Stimulated activated naive CD8-positive, alpha-beta T cell treated with anti-CD3 and anti-CD28 coated beads, Interleukin-15, Interleukin-2, amounts not matched to agents 100 U/mL and 50 U/mL, for 24 hours (primary cell): Measurements from ENCODE around the gene PDGFB.
"Not testable (repeated sequence)": the region's sequence is repeated elsewhere in the genome, so short reads cannot be mapped to it uniquely, and the experiment has no call there.

Source experiments
- ATAC-seq: fragments of 150-1000 bp; cut with Tn5 transposase; one replicate; pipeline ENCODE4 v1.10.0; 2021
- DNase-seq: peaks from one replicate; pipeline ENCODE4 v3.0.0; 2021

Gene PDGFB

DNA sequence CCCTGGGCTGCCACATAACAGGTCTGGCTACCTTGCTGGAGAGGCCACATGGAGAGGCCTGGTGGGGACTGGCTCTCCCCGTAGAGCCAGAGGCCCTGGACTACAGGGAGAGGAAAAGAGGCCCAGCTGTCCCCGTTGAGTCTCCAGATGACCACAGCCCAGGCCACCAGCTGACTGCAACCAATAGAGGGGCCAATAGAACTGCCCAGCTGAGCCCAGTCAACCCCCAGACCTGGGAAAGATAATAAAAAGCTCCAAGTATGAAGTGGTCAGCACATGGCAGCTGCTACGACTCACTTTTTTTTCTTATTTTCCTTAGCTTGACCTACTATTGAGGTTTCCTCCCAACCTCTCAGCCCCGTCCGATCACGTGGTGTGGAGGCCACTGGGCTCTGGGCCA is 18.4 kb downstream of the PDGFB start:
- ATAC-seq: no peak
- DNase-seq: no peak

DNA sequence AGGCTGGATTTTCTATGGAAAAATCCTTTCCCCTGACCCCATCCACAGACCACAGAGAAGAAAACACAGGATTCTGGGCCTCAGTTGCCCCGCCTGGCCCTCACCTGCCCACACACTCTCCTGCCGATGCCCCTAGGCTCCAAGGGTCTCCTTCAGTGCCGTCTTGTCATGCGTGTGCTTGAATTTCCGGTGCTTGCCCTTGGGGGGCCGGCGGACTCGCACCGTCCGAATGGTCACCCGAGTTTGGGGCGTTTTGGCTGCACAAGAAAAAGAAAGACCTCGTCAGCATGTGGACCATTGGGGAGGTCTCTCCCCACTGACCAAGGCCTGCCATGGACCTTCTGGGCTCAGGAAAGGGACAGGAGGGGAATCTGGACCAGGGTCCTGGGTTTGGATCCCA is 19.2 kb downstream of the PDGFB start:
- DNase-seq (no peak), ATAC-seq (no peak)

DNA sequence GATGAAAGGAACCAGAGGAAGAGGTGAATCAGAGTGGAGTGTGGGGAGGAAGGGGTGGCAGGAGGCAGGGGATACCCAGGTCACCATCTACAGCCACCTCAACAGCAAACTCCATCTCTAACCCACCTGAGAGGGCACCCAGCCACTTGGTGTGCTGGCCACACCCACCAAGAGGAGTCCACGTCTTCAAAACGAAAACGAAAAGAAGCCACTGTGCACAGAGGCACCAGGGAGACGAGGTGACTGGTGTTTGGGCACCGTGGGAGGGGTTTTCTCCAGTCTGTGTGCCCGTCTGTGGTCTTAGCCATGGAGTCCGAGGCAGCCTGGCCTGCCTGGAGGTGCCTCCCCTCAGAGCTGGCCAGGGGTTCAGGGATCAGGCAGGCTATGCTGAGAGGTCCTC is 20.2 kb downstream of the PDGFB start:
- ATAC-seq: no peak
- no peak for DNase-seq

DNA sequence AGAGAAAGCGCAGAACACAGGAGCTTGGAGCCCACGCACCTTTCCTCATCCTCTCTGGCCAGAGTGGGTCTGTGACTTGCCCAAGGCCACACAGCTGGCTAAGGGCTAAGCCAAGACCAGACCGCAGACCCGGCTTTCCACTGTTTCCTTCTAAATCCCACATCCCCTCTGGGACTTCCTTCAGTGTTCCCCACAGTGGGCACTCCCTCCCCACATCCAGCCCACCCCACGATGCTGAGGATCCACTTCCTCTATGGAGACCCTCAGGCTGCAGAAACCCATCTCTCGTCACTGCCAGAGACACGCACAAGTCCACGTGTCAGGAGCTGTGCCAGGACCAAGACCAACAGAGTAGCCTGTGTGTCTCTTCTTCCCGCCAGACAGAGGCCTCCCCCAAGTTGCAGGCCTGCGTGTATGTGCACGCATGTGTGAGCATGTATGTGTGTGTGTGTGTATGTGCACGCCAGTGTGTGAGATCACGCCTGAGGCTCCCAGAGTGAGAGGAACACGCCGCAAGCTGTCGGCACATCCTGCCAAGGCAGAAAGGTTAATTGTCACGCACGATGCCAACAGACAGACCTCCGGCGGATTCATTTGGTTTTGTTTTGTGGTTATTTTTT is 21.6 kb downstream of the PDGFB start:
- ATAC-seq (no peak), DNase-seq (no peak)

DNA sequence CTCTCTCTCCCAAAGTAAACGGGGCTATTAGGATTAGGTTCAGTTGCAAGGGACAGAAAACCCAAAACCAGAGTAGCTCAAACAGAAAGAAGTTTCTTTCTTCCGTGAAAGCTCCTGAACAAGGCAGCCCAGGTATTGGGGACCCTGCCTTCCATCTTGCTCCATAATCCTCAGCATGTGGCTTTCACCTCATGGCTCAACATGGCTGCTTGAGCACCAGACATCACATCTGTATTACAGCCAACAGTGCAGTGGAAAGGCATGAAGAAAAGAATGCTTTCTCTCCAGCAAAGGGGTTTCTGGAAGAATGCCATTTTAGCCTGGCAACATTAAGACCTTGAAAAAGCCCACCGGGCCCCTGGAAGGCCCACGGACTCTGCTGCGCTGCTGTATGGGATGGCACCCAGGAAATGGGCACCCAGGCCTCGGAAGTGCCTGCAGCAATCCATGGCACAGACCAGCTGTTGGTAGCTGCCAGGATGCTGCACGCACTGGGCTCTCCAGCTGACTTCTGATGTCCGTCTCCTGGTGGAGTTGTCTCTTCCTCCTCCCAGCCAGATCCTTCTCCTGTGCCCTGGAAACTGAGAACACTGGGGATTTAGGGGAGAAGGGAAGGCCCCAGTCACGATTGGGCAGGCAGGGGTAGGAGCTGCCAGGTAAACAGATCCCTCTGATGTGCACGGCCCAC is 22.6 kb downstream of the PDGFB start:
- DNase-seq: no peak
- no peak for ATAC-seq

DNA sequence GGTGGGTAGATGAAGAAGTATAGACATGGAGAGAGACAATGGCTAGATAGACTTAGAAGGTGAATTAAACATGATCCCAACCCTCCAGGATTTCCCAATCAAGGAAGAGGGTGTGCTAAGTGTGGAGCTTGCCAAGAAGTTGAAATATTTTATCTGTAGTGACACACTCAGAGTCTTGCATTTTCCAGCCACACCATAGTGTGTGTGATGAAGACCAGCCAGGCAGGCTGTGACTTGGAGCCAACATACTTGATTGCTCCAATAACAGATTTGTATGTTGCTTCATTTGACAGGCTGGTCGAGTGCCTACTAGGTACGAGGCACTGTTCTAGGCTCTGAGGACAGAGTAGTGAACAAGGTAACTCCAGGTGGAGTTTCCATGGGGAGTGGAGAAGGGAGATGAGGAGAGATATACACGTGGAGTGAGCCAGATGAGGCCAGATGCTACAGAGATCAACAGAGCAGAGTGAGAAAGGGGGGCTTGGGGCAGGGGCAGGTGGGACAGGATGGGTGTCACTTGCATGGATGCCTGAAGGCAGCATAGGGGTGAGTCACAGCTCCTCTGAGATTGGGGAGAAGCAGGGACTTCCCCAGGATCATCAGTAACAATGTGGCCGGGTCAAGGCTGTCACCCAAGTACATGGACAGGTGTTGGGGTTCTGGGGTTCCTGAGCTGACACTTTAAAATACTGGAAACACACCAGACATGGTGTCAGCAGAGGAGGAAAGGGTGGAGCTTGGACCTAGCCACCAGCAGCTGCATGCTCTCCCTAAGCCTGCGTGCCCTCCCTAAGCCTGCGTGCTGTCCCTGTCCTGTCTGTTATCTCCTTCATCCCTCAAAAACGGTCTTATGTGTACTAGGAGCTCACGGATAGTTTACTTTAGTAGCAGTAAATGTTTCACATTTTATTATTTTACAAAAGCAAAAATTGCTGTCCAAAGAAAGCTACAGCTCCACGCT is 23.6 kb downstream of the PDGFB start:
- ATAC-seq: peak; percentile 62

DNA sequence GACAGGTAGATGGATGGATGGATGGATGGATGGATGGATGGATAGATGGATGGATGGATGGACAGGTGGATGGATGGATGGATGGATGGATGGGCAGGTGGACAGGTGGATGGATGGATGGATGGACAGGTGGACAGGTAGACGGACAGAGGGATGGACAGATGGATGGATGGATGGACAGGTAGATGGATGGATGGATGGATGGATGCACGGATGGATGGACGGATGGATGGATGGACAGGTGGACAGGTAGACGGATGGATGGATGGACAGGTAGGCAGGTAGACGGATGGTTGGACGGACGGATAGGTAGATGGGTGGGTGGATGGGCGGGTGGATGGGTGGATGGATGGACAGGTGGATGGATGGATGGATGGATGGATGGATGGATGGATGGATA is 24.3 kb downstream of the PDGFB start:
- DNase-seq: no peak
- no peak for ATAC-seq

More for the DNA sequence above, 23.6 kb downstream of the PDGFB start:
- DNase-seq: peak; percentile 3

DNA sequence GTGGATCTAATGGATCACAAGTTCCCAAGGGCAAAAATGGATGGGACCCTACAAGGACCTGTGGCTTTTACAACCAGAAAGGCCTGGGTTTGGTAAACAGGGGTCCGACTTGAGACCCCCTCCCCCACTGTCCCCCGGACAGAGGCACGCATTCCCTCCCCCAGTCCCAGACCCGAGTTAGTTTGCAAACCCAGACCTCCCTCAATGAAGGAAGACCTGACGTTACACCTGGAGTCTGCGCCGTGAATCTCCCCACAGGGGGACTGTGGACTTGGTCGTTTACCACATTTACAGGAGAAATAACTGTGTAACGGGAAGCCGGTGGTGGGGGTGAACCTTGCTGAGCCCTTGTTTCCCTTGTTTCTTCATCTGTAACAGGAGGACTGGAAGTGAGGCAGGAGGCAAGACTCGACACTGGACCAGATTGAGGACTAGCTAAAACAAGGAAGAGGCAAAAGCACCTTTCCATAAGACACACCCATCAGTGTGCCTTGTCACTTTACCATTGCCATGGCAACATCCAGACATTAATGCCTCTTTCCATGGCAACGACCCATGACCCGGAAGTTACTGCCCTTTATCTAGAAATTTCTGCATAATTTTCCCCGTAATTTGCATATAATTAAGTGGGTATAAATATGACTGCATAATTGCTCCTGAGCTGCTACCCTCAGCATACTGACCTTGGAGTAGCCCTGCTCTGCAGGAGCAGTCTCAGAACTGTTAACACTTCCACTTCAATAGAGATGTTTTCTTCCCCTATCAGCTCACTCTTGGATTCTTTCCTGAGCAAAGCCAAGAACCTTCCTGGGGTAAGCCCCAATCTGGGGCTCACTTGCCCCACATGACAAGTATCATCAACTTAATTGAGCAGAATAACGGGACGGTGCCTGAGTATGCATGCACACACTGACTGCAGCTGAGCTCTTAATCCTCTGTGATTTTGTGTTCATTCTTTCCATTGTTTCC is 25.4 kb downstream of the PDGFB start:
- ATAC-seq: no peak
- peak; percentile 1 for DNase-seq

DNA sequence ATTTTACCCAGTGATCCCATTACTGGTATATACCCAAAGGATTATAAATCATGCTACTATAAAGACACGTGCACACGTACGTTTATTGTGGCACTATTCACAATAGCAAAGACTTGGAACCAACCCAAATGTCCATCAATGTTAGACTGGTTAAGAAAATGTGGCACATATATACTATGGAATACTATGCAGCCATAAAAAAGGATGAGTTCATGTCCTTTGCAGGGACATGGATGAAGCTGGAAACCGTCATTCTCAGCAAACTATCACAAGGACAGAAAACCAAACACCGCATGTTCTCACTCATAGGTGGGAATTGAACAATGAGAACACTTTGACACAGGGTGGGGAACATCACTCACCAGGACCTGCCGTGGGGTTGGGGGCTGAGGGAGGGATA is 26.4 kb downstream of the PDGFB start:
- ATAC-seq, DNase-seq: not testable (repeated sequence)

DNA sequence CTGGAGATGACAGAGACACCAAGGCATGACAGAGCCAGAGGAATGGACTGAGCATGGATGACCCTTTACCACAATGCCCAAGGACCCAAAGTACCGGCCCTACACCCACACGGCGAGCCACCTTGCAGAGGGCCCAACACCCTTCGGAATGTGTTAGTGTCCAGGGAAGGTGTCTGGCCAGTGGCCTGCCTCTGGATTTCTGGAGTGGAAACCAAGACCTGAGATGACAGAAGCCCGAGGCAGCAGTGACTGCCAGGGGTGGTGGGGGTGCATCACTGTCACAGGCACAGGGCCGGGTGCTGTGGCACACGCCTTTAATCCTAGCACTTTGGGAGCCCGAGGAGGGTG is 28.7 kb downstream of the PDGFB start:
- no peak for DNase-seq
- ATAC-seq: no peak

DNA sequence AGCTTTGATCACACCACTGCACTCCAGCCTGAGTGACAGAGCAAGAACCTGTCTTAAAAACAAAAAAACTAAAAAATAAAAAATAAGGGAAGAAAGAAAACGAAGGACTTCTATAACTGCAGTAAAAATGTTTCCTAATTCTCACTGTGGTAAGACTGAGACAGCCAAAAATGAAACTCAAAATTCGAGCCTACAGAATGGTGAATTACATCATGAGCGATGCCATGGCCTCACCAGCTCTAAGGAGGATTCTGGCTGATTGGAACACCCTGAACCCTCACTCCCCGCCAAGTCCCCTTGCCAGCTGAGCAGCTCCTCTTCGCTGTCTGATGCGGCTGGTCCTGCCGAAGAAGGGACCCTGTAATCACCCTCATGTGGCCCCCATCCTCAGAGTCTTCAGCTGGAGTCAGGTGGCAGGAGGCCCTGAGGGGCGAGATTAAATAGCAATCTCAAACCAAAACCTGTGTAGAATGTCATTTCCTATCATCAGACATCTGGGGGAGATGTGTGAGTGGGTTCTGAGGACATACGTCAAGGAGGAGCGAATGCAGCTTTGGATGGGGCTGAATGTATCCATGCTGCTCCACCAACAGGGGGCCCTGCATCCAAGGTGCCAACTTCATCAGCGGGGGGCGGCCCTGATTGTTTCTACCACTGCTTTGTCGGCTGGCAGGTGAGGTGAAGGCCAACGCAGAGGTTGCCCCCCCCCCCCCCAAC is 29.2 kb downstream of the PDGFB start:
- DNase-seq: peak; percentile 48
- ATAC-seq: peak; percentile 69

DNA sequence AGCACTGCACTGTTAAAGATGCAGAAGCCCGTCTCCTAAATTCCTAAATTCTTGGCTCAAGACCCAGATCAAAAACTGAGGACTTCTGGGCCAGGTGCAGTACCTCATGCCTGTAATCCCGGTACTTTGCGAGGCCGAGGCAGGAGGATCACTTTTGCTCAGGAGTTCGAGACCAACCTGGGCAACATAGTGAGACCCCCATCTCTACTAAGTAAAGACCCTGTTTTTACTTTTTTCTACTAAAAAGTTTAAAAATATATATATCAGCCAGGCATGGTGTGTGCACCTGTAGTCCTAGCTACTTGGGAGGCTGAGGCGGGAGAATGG is 29.7 kb downstream of the PDGFB start:
- no peak for DNase-seq
- ATAC-seq: no peak

DNA sequence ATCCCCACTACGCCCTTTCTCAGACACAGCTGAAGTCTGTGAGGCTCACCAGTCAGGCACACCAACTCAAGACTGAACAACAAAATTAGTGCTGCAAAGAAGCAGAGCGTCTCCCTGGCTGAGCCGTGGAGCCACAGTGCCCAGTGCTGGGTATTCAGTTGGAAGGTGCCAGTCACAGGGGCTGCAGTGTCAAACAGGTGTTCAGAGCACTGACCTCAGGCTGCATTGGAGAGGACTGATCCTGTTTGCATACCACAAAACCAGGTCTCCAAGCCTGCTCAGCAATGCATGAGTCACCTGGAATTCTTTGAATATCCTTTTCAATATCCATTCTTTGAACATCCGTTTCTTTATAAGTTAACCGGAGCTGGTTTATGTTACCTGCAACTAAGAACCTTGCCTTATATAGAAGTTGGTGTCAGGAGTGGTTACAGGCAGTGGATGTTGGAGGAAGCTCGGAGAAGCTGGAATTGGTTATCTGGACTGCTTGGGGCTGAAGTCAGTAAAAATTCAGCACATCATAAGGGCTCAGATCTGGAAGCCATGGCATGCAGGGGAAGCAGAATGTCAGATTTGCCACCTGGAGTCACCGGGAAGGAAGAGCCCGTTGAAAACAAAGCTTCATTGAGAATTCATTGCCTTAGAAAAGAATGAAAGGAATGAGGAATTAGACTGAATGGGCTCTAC is 30.3 kb downstream of the PDGFB start:
- no peak for ATAC-seq
- peak; percentile 1 for DNase-seq

DNA sequence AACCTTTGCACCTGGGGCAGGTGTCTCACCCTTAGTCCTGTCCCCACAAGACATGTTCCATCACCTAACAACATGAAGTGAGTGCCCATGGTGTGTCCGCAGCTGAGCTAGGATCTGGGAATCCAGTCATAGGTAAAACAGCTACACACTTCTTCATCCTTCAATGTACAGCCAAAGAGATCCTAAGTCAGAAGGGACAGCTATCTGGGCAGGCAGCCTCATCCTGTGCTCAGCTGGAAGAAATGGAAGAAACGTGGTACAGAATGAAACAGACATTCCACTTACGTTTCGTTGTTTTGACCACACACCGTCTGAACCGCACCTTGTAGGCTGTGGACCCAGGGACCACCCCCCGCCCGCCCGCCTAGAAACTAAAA is 30.8 kb downstream of the PDGFB start:
- peak; percentile 0 for DNase-seq
- no peak for ATAC-seq

DNA sequence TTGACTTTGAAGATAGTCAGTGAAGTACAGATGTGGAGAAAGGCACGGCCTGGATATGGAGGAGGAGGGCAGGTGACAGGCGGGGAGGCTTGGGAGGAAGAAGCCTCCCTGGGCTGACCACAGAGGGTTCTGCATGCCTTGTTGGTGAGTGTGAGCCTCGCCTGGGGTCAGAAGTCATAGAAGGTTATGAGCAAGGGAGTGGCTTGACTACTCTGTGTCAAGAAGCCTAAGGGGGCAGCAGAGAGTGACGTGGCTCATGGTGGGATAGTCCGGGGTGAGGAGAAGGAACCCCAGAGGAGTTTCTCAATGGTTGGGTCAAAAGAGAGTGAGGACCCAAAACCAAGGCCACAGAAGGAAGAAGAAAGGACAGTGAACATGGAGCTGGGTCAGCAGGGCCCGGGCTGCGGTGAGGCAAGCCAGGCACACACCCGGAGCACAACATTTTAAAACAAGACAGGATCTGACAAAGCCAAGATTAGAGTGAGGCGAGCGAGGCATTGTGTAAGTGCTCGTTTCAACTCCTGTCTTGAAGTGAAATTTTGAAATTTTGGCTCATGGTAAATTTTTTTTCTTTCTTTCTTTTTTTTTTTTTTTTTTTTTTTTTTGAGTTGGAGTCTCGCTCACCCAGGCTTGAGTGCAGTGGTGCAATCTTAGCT is 31.9 kb downstream of the PDGFB start:
- DNase-seq: peak; percentile 1

DNA sequence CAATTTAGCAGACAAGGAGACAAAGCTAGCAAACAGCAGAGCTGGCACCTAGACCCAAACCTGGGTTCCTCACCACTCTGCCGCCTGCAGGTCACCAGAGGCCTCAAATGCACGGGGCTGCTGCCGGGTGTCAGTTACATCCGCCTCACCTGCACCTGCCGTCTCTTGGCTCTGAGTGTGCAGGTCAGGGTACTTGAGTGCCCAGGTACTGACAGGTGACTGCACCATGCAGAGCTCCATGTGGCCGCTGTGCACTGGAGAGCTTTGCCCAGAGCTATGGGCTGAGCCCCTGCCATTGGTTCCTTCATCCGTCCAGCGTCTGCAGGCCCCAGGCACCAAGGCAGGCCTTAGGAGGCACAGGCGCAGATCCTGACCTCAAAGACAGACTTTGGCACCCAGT is 35.0 kb downstream of the PDGFB start:
- no peak for ATAC-seq

More for the DNA sequence above, 31.9 kb downstream of the PDGFB start:
- ATAC-seq: no peak

DNA sequence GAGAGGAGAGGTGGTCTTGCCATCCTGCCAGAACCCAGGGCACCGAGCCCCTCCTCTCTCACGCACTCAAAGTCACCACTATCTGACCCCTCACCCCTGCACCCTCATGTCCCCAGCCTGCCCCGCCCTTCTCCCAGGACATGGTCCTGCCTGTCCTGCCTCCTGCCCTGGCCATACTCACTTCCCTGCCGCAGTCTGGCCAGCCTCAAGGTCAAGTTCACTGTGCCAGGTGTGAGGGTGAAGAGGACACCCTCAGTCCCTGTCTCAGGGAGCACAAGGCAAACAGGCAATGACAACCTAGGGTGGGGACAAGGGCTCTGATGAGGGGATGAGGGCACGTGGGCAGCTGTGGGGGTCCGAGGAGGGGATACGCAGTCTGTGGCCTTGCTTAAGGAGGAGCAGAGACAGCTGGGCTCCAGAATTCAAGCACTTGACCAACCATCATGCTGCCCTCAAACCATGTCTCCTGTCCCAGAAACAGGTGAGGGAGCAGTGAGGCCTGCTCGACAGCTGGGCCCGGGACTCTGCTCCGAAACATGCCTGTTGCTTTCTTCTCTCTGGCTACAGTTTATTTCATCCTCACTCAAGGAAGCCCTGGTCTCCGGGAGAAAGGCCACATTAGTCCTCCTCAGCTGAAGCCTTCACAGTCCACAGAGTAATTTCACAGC is 36.6 kb downstream of the PDGFB start:
- DNase-seq (peak; percentile 2), ATAC-seq (no peak)

More for the DNA sequence above, 35.0 kb downstream of the PDGFB start:
- DNase-seq: peak; percentile 1

DNA sequence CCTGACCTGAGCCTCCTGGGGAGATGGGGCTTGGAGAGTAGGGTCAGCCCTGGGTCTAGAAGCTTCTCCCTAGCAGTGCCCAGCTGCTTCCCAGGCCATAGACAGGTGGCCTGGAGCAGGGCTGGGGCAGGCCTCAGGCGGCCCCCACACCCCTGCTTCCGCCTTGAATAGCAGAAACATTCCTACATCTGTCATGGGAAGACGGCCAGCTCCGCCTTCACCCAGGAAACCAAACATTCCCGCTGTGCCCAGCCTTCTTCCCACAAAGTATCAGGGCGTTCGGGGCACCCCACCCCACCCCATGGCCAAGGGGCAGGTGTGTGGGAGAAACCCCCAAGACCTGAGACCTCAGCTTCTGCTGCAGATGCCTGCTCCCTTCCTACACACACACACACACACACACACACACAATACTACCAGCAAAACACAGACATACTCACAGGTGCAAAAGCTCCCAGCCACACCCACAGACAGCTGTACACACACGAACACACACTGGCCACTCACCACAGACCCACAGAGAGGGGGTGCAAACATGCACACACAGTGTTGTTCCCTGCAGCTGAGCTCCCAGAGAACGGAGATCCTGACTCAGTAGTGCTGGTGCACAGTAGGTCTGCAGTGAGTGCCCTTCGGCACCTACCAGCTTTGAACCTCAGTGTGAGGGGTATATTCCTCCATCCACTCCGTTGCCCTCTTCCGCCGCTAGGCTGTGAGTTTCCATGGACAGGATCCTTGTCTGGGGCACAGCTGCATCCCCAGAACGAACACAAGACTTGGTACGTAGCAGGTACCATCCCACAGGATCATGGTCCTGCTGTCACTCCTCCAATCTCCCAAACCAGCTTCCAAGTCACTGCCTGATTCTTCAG is 37.4 kb downstream of the PDGFB start:
- DNase-seq: peak; percentile 1
- no peak for ATAC-seq

DNA sequence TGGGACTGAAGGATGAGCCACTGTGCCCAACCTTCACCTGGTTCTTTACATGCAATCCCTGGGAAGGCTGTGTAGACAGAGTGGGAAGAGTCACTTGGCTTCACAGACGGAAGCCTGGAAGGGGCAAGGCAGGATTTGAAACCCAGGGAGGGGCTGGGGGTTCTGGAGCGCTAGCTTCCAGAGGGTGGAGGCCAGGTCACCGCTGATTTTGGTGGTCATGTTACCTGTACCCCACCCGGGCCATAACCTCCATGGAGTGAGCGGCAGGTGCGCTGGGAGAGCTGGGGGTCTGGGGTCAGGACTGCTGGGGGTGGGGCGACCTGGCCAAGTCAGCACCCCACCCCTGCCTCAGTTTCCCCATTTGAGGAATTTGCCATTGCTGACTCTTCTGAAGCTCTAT is 38.3 kb downstream of the PDGFB start:
- DNase-seq (peak; percentile 1), ATAC-seq (no peak)
